Panc1 (cell line): ENCODE data around the gene FTO.

Experiments
- CTCF ChIP-seq: fragments of 450-650 bp; IDR thresholded peaks from 2 replicates; pipeline ENCODE4 v1.5.1; 2017; ENCODE audit warnings: mild to moderate bottlenecking
- POLR2AphosphoS5 ChIP-seq: IDR thresholded peaks from 2 replicates; pipeline ENCODE4 v1.6.1; 2012; ENCODE audit warnings: mild to moderate bottlenecking, low read depth, low read length, moderate library complexity
- REST ChIP-seq, 2 experiments: IDR thresholded peaks; 2 replicates each; pipeline ENCODE4 v1.6.1; 2011 to 2012; ENCODE audit warnings: low read depth in 2 of 2, control low read depth in 1 of 2, low read length in 1 of 2, mild to moderate bottlenecking in 1 of 2, moderate library complexity in 1 of 2; ENCODE audit not compliant: insufficient read depth in 1 of 2
- SIN3A ChIP-seq: IDR thresholded peaks from 2 replicates; pipeline ENCODE4 v1.6.1; 2012; ENCODE audit warnings: low read depth, mild to moderate bottlenecking, low read length, moderate library complexity, borderline replicate concordance; ENCODE audit not compliant: insufficient read depth
- TCF7L2 ChIP-seq: IDR thresholded peaks from 2 replicates; pipeline ENCODE4 v1.6.1; 2011; ENCODE audit warnings: mild to moderate bottlenecking, low read depth, low read length, inconsistent platforms

GRCh38 chr16:53910990-53911389, 207.0 kb downstream of the FTO start:
- TF ChIP-seq CTCF (no peak), POLR2AphosphoS5 (no peak), REST (IDR thresholded peaks at IDR 0.05; ENCODE audit: insufficient read depth in 1 of 2, low read depth in 2 of 2, low read length in 1 of 2) (no peak), TCF7L2 (no peak), SIN3A (no peak)
